CD4-positive, alpha-beta memory T cell (primary cell): ENCODE results near the gene RNGTT. TPM values are rescaled to one million over a fixed set of nuclear protein-coding genes. Genes with fewer than 3 reads are reported as not detected.
"Not testable (repeated sequence)": the region's sequence is repeated elsewhere in the genome, so short reads cannot be mapped to it uniquely, and the experiment has no call there.

Source experiments
- CTCF ChIA-PET: fragments of 350-600 bp; sonication (Branson Sonifier 250); formaldehyde crosslinking; loops from one replicate; lab custom pipeline; 2021; ENCODE audit warnings: inconsistent platforms; ENCODE audit not compliant: partially characterized antibody; lab: Charles Lee
- POLR2A ChIA-PET: fragments of 350-600 bp; sonication (Branson Sonifier 250); formaldehyde crosslinking; loops from one replicate; lab custom pipeline; 2021; ENCODE audit not compliant: partially characterized antibody; lab: Charles Lee
- DNase-seq, 5 donors: peaks; one replicate each; pipeline versions ENCODE4 v3.0.0 to v3.0.0-alpha.2; 2020 to 2022; ENCODE audit warnings: mixed read lengths in 1 of 5
- H3K27ac ChIP-seq: one replicate; pipeline ENCODE4 v1.7.0; 2013; ENCODE audit warnings: low read depth, low read length
- H3K27me3 ChIP-seq: 2 replicates; pipeline ENCODE4 v1.7.0; 2013; ENCODE audit warnings: mild to moderate bottlenecking, low read length, moderate library complexity; ENCODE audit not compliant: insufficient read depth
- H3K36me3 ChIP-seq: 2 replicates; pipeline ENCODE4 v1.7.0; 2013; ENCODE audit warnings: mild to moderate bottlenecking, low read length, moderate library complexity; ENCODE audit not compliant: insufficient read depth
- H3K4me1 ChIP-seq: 2 replicates; pipeline ENCODE4 v1.7.0; 2013; ENCODE audit warnings: mild to moderate bottlenecking, low read length, moderate library complexity; ENCODE audit not compliant: insufficient read depth
- H3K4me3 ChIP-seq, 2 donors: one replicate each; pipeline ENCODE4 v1.7.0; 2013; ENCODE audit warnings: low read length in 2 of 2, mild to moderate bottlenecking in 1 of 2
- H3K9me3 ChIP-seq, 2 donors: one replicate each; pipeline ENCODE4 v1.7.0; 2013; ENCODE audit warnings: low read length in 2 of 2, control low read depth in 1 of 2; ENCODE audit not compliant: control insufficient read depth in 1 of 2
- H3K27ac Mint-ChIP-seq, 7 donors: one replicate each; pipeline ENCODE4 v1.8.0; 2020 to 2021; ENCODE audit warnings: mixed read lengths in 7 of 7, mild to moderate bottlenecking in 6 of 7, inconsistent platforms in 3 of 7, moderate library complexity in 3 of 7
- H3K27me3 Mint-ChIP-seq, 2 donors: one replicate each; pipeline ENCODE4 v1.8.0; 2020 to 2021; ENCODE audit warnings: mixed read lengths in 2 of 2
- H3K36me3 Mint-ChIP-seq, 2 donors: one replicate each; pipeline ENCODE4 v1.8.0; 2020 to 2021; ENCODE audit warnings: mixed read lengths in 2 of 2, inconsistent platforms in 1 of 2, mild to moderate bottlenecking in 1 of 2
- H3K4me1 Mint-ChIP-seq, 4 donors: one replicate each; pipeline ENCODE4 v1.8.0; 2020 to 2021; ENCODE audit warnings: mixed read lengths in 4 of 4, mild to moderate bottlenecking in 1 of 4
- H3K4me3 Mint-ChIP-seq, 8 donors: one replicate each; pipeline ENCODE4 v1.8.0; 2020 to 2021; ENCODE audit warnings: mixed read lengths in 8 of 8, mild to moderate bottlenecking in 7 of 8, moderate library complexity in 6 of 8, inconsistent platforms in 3 of 8
- H3K9me3 Mint-ChIP-seq, 8 donors: one replicate each; pipeline ENCODE4 v1.8.0; 2020 to 2021; ENCODE audit warnings: mixed read lengths in 8 of 8, mild to moderate bottlenecking in 5 of 8, inconsistent platforms in 3 of 8, moderate library complexity in 1 of 8
- intact Hi-C: fragments of 100-400 bp; cut with micrococcal nuclease; formaldehyde crosslinking; loops from one replicate; pipeline ENCODE4 v1.15.1; 2023
- polyA plus RNA-seq, 2 donors: library from polyadenylated mRNA; unstranded; fragments of 300-500 nt; fragmentation: Illumina TruSeq; gene quantifications; one replicate each; pipeline ENCODE4 v1.2.3, GENCODE V29; 2021
- total RNA-seq, 2 experiments: library from RNA; stranded (reverse); gene quantifications; one replicate each; pipeline ENCODE4 v1.2.3, GENCODE V29; 2021

The RNGTT gene
- total and polyA plus RNA-seq, 4 experiments from 2014 or later = 17.3 to 21.8 (median 19.1) TPM

DNA sequence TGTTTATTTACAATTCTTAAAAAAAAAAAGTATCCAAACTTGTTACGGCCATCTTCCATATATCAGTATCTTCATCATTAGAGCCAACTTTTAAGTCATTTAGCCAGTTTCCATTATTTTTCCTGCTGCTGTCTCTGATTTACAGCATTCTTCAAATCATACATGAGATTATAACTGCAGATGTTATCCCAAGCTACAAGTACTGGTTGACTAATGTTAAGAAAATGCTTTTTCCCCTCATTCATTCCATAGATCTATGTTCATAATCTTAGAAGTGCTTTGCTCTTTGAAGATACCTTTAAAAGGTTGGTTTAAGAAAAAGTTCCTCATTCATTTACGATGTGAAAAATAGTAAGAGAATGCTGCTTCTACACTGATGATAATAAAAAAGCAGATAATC is 158.7 kb downstream of the RNGTT start:
- Histone ChIP-seq H3K4me1 (no peaks in the 10 kb centered on the region), H3K4me3 (no peak overlapping the region), H3K27me3 (no peaks in the 10 kb centered on the region), H3K36me3 (no peaks in the 10 kb centered on the region), H3K9me3 (no peaks in the 10 kb centered on the region), H3K27ac (no peak overlapping the region)
- Mint-ChIP-seq H3K4me1 (peaks cover 6 to 15% (median 9%) of the 10 kb centered on the region in 4 donors), H3K4me3 (no peak overlapping the region), H3K36me3 (peaks cover 51 to 77% of the 10 kb centered on the region in 2 donors), H3K27me3 (no peaks in the 10 kb centered on the region), H3K27ac (no peak overlapping the region), H3K9me3 (peaks cover 3 to 28% (median 11%) of the 10 kb centered on the region in 8 donors)
- POLR2A ChIA-PET = no interaction called here
- CTCF ChIA-PET = no interaction called here
- no peak for DNase-seq
- intact Hi-C loops = no loop called here

DNA sequence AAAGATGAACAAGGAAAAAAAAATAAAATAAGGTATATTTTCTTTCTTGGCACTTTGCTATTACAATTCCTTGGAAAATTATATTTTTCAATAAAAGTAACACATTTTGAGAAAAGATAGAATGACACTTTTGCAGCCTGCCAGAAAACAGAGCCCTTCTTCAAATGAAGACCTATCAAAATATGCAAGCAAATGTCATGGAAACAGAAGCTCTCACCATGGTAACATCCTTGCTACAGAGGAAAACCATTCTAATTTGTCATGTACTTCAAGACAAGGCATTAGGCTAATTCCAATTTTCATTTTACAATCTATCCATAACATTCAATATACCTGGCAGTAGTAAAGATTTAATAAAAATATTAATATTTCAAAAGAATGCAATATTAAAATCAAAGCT is 177.9 kb downstream of the RNGTT start:
- Histone ChIP-seq H3K27ac (no peak overlapping the region), H3K4me1 (no peaks in the 10 kb centered on the region), H3K36me3 (no peaks in the 10 kb centered on the region), H3K9me3 (no peaks in the 10 kb centered on the region), H3K27me3 (no peaks in the 10 kb centered on the region), H3K4me3 (no peak overlapping the region)
- ChIA-PET CTCF (interaction anchor here (1.1 to 1.9 kb wide), 2 partner anchors 9 to 855 kb away, joined by 3 to 4 read pairs; no protein-coding TSS in a partner anchor), POLR2A (no interaction called here)
- Mint-ChIP-seq H3K9me3 (no peaks in the 10 kb centered on the region), H3K27me3 (no peaks in the 10 kb centered on the region), H3K36me3 (peaks cover 5 to 10% of the 10 kb centered on the region in 2 donors), H3K4me3 (no peak overlapping the region), H3K4me1 (peaks cover 0 to 5% (median 4%) of the 10 kb centered on the region in 4 donors), H3K27ac (no peak overlapping the region)
- intact Hi-C loops = loop anchor here (10.0 kb wide), 1 partner anchor 1721 kb away; no protein-coding TSS in a partner anchor
- DNase-seq = no peak

DNA sequence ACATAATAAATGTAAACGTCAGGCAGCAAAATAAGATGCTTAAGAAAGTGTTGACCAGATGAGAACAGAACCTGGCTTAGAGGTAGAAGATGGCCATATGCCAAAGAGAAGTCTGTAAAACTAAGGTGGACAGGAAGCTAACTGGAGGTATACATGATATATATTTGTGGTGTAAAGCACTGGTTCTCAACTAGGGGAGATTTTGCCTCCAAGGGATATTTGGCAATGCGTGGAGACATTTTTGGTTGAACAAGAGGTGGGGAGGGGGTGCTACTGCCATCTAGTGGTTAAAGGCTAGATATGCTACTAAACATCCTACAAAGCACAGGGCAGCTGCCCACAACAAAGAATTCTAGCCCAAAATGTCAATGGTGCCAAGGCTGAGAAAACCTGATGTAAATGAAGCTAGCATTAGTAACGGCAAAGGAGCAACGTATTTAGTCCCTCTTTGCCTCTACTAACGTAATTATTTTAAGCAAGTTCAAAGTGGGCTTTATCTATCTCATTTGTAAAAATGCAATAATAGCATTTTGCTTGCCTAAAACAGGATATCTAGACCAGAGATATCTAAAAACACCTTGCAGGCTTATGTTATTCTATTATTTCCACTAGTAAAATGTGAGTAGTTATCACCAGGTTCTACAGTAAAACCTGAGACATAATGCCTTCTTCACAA is 182.6 kb downstream of the RNGTT start:
- Histone ChIP-seq H3K4me3 (no peak overlapping the region), H3K27ac (no peak overlapping the region), H3K27me3 (no peaks in the 10 kb centered on the region), H3K4me1 (no peaks in the 10 kb centered on the region), H3K36me3 (no peaks in the 10 kb centered on the region), H3K9me3 (no peaks in the 10 kb centered on the region)
- Mint-ChIP-seq H3K27ac (no peak overlapping the region), H3K4me3 (no peak overlapping the region), H3K4me1 (peaks cover 0 to 5% (median 4%) of the 10 kb centered on the region in 4 donors), H3K27me3 (no peaks in the 10 kb centered on the region), H3K36me3 (peaks cover 12 to 23% of the 10 kb centered on the region in 2 donors), H3K9me3 (no peaks in the 10 kb centered on the region)
- ChIA-PET POLR2A (no interaction called here), CTCF (interaction anchor here (0.7 to 4.1 kb wide), 24 partner anchors 8 to 1700 kb away, joined by 3 to 29 read pairs (median 4); no protein-coding TSS in a partner anchor)
- intact Hi-C loops = loop anchor here (1.0 to 10.0 kb wide), 5 partner anchors 851 to 1716 kb away; no protein-coding TSS in a partner anchor
- DNase-seq = peak; percentile 51 to 63 (median 54)

DNA sequence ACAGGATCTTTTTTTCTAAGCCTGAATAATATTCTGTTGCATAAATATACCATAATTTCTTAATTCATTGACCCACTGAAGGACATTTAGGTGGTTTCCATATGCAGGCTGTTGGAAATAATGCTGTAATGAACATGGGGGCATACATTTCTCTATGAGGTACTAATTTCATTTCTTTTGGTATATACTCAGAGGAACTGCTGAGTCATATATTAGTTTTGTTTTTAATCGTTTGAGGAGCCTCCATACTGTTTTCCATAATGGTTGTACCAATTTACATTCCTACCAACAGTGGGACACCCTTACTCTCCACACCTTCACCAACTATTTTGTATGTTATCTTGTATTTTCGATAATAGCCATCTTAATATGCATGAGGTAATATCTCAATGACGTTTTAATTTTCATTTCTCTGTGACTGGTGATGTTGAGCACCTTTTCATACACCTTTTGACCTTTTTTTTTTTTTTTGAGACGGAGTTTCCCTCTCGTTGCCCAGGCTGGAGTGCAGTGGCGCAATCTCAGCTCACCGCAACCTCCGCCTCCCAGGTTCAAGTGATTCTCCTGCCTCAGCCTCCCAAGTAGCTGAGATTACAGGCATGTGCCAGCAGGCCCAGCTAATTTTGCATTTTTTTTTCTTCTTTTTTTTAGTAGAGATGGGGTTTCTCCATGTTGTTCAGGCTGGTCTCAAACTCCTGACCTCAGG is 187.4 kb downstream of the RNGTT start:
- Histone ChIP-seq H3K9me3 (no peaks in the 10 kb centered on the region), H3K36me3 (no peaks in the 10 kb centered on the region), H3K4me3 (no peak overlapping the region), H3K27ac (no peak overlapping the region), H3K27me3 (no peaks in the 10 kb centered on the region), H3K4me1 (no peaks in the 10 kb centered on the region)
- Mint-ChIP-seq H3K4me1 (peaks cover 0 to 4% (median 3%) of the 10 kb centered on the region in 4 donors), H3K4me3 (no peak overlapping the region), H3K9me3 (no peaks in the 10 kb centered on the region), H3K36me3 (peaks cover 16 to 23% of the 10 kb centered on the region in 2 donors), H3K27ac (no peak overlapping the region), H3K27me3 (no peaks in the 10 kb centered on the region)
- intact Hi-C loops = no loop called here
- CTCF ChIA-PET = interaction anchor here (0.9 to 1.2 kb wide), 2 partner anchors 9 to 1383 kb away, joined by 3 to 4 read pairs; no protein-coding TSS in a partner anchor
- no peak for DNase-seq
- POLR2A ChIA-PET = no interaction called here

DNA sequence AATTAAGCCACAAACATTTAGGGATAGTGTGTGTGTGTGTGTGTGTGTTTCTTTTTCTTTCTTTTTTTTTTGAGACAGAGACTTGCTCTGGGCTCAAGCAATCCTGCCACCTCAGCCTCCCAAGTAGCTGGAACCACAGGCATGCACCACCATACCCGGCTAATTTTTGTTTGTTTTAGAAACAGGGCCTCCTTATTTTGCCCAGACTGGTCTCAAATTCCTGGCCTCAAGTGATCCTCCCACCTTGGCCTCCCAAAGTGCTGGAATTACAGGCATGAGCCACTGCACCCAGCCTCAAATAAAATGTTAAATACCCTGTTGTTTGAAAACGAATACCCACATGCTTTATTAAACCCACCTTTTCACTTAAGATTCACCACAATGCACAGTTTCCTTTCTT is 195.3 kb downstream of the RNGTT start:
- POLR2A ChIA-PET, DNase-seq, H3K27me3 ChIP-seq: not testable (repeated sequence)

DNA sequence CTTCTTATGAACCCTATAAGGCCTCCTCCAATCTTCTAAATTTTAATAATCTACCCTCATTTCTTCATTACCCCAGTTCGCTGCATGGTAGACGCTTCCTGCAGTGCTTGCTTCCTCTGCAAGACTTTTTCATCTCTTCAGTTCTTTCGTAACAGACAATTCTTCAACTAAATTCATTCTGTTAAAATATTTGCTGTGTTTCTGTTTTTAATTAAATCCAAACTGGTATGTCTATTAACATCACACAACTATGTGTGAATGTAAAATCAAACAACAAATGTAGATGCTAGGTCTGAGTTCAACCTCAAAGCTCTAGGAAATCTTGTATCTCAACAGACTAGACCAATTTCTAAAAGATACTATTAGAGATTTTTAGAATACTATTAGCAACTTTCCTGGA is 199.3 kb downstream of the RNGTT start:
- intact Hi-C loops = no loop called here

More for the DNA sequence above, 195.3 kb downstream of the RNGTT start:
- CTCF ChIA-PET = interaction anchor here (0.9 kb wide), 1 partner anchor 13 kb away, joined by 4 read pairs; no protein-coding TSS in a partner anchor
- H3K4me1 Mint-ChIP-seq, H3K4me3 ChIP-seq, H3K36me3 ChIP-seq, H3K27ac Mint-ChIP-seq, H3K4me1 ChIP-seq, H3K4me3 Mint-ChIP-seq, intact Hi-C loops, H3K27ac ChIP-seq, H3K27me3 Mint-ChIP-seq, H3K9me3 Mint-ChIP-seq, H3K9me3 ChIP-seq: not testable (repeated sequence)
- peaks cover 12 to 25% of the 10 kb centered on the region in 2 donors for H3K36me3 Mint-ChIP-seq

DNA sequence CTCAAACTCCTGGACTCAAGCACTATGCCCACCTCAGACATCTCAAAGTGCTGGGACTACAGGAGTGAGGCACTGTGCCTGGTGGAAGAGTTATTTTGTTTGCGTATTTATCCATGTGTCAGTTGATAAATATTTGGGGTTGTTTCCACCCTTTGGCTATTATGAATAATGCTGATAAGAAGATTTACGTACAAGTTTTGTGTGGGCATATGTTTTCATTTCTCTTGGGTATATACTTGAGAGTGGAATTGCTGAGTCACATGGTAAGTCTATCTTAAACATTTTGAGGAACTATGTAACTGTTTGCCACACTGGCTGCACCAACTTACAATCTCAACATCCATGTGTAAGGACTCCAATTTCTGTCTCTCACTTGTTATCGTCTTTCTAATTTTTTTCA is 200.3 kb downstream of the RNGTT start:
- H3K27ac ChIP-seq = no peak overlapping the region

More for the DNA sequence above, 199.3 kb downstream of the RNGTT start:
- DNase-seq = no peak
- CTCF ChIA-PET = no interaction called here
- Histone ChIP-seq H3K27ac (no peak overlapping the region), H3K4me1 (no peaks in the 10 kb centered on the region), H3K4me3 (no peak overlapping the region), H3K27me3 (no peaks in the 10 kb centered on the region), H3K36me3 (no peaks in the 10 kb centered on the region), H3K9me3 (no peaks in the 10 kb centered on the region)
- no peak overlapping the region for H3K27ac Mint-ChIP-seq
- H3K4me1 Mint-ChIP-seq = peaks cover 2 to 10% (median 4%) of the 10 kb centered on the region in 4 donors
- no peaks in the 10 kb centered on the region for H3K27me3 Mint-ChIP-seq
- peaks cover 17 to 21% of the 10 kb centered on the region in 2 donors for H3K36me3 Mint-ChIP-seq
- H3K4me3 Mint-ChIP-seq = no peak overlapping the region
- POLR2A ChIA-PET = no interaction called here
- no peaks in the 10 kb centered on the region for H3K9me3 Mint-ChIP-seq

More for the DNA sequence above, 200.3 kb downstream of the RNGTT start:
- Mint-ChIP-seq H3K4me1 (peaks cover 2 to 10% (median 4%) of the 10 kb centered on the region in 4 donors), H3K9me3 (no peaks in the 10 kb centered on the region), H3K27ac (no peak overlapping the region), H3K4me3 (no peak overlapping the region), H3K36me3 (peaks cover 14 to 16% of the 10 kb centered on the region in 2 donors), H3K27me3 (no peaks in the 10 kb centered on the region)
- ChIA-PET CTCF (no interaction called here), POLR2A (no interaction called here)
- Histone ChIP-seq H3K27me3 (no peaks in the 10 kb centered on the region), H3K4me3 (no peak overlapping the region), H3K9me3 (no peaks in the 10 kb centered on the region), H3K36me3 (no peaks in the 10 kb centered on the region), H3K4me1 (no peaks in the 10 kb centered on the region)
- no peak for DNase-seq
- intact Hi-C loops = no loop called here
